Spleen (tissue), 7 donors: ENCODE data around the gene SORL1.

Experiments used
- POLR2A ChIP-seq, 3 donors: fragments of 450-650 bp; IDR thresholded peaks; one replicate each; pipeline ENCODE4 v1.5.1; 2017; ENCODE audit warnings: antibody characterized with exemption in 3 of 3, mild to moderate bottlenecking in 1 of 3
- POLR2AphosphoS5 ChIP-seq, 3 donors: sonication (generic); formaldehyde crosslinking; IDR thresholded peaks; one replicate each; pipeline ENCODE4 v1.5.1; 2017; ENCODE audit warnings: antibody characterized with exemption in 3 of 3
- TF ChIP-seq, protein P1 (sequence below), 11 experiments: fragments of 200-600 bp in 7 of 11; fragments of 450-650 bp in 4 of 11; sonication (generic) in 4 of 11; IDR thresholded peaks in 8 of 11; conservative IDR thresholded peaks in 3 of 11; 1 replicate in 7 of 11; 2 replicates in 4 of 11; pipeline versions ENCODE4 v1.4.0 to v1.8.0; 2016 to 2021; ENCODE audit warnings: antibody characterized with exemption in 11 of 11, inconsistent platforms in 4 of 11, mild to moderate bottlenecking in 1 of 11
- donor health status: DM: no; HTN: no; CAD: no; lungs with moderate emphysema.
- donor health status: DM: no; HTN: no; CAD: no.
- donor health status: DM: no; HTN: no; CAD: no.

DNA sequence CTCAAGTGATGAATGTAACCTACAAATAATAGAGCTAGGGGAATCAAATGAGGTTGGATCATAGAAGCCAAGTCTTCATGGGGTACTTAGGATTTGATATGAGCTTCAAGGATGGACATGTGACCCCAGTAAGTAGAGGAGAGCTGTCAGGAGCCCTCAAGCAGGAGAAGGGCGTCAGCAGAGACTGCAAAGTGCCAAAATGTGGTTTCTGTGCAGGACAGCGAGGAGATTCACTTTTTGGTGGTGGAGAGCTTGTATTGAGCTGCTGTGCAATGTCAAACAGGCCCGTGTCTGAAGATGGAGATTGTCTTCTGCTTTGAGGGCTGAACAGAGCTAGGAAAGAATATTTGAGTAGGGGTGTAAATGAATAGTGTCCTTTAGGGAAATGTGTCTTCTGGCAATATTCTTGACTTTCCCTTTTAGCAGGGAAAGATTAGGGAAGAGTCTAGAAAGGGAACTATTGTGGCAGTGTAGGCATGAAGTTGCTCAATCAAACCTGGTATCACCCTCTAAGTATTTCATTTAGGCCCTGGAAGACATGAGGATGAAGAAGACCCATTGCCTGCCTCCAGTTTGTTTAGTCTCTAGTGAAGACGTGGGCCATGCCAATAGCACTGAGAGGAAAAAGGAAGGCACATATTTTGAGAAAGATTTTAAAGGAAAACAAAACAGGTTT, 31.8 kb downstream of the SORL1 start:
- TF ChIP-seq POLR2A (IDR thresholded peaks at IDR 0.05) = no peak
- TF ChIP-seq, protein P1, sequence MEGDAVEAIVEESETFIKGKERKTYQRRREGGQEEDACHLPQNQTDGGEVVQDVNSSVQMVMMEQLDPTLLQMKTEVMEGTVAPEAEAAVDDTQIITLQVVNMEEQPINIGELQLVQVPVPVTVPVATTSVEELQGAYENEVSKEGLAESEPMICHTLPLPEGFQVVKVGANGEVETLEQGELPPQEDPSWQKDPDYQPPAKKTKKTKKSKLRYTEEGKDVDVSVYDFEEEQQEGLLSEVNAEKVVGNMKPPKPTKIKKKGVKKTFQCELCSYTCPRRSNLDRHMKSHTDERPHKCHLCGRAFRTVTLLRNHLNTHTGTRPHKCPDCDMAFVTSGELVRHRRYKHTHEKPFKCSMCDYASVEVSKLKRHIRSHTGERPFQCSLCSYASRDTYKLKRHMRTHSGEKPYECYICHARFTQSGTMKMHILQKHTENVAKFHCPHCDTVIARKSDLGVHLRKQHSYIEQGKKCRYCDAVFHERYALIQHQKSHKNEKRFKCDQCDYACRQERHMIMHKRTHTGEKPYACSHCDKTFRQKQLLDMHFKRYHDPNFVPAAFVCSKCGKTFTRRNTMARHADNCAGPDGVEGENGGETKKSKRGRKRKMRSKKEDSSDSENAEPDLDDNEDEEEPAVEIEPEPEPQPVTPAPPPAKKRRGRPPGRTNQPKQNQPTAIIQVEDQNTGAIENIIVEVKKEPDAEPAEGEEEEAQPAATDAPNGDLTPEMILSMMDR (IDR thresholded peaks at IDR 0.05 in 8 of 11, conservative IDR thresholded peaks at IDR 0.05 in 3 of 11) = no peak
- TF ChIP-seq POLR2AphosphoS5 (IDR thresholded peaks at IDR 0.05) = no peak
